ENCODE results near the gene TCF15.

DNA sequence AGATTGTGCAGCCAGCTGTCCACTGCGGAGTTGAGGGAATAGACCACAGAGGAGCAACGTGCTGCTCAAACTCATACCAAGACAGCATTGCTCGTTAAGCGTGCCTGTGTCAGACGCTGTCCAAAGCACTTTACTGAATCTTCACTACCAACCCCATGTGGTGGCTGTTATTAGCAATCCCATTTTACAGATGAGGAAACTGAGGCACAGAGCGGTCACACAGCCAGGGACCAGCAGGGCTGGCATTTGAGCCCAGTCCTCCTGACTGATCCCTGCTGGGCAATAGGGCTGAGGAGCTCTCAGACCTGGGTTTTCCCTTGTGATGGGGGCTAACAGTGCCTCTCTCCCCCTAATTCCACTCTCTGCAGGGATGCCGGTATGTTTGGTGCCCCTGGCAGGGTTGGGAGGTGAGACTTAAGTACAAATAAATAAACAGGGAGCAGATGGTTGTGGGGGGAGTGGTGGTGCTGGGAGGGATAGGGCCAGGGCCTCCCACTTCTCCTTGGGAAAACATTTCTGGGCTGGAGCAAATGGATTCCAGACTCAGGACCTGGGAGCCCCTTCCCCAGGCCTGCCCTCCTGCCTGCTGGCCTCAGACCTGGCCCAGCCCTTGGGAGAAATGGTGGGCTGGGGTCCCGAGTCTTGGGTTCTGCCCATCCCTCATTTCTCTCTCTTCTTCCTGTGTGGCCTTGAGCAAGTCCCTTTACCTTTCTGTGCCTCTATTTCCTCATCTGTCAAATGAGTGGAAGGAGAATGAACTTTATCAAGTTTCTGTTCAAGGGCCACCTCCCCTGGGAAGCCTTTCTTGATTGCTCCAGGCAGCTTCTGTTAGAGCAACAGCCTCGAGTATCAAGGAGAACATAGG lies 25.2 kb upstream of the TCF15 start:
- TF ChIP-seq CTCF (IDR thresholded peaks at IDR 0.05) (no peak), POLR2A (IDR thresholded peaks at IDR 0.05) (no peak)
